Measurements from ENCODE around the gene ABHD2.

Gene ABHD2

DNA sequence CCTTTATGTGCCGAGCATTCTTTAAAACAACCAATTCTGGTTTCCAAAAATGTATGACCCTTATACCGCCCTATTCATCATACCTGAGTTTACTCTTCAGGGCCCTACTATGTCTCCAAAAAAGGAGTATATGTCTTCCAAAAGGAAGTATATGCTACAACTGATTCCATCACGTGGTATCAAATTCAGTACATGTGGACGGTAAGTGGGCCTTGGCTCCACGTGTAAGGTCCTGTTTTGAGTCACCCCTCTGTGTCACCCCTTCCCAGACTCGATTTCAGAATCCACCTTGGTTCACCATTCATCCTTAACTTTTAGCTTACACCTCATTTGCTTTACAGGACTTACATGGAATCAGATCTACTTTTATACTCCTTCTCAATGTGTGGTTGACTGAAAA, 37.8 kb downstream of the ABHD2 start:
- H3K4me2 ChIP-seq (ENCODE audit: low read length): no peak overlapping the region
- no peak overlapping the region for H3K4me3 ChIP-seq (ENCODE audit: low read length)
- no peak overlapping the region for H3K27ac ChIP-seq (ENCODE audit: low read length)
- H3K27me3 ChIP-seq (ENCODE audit: low read depth, low read length): no peaks in the 10 kb centered on the region
- H3K4me1 ChIP-seq (ENCODE audit: low read length): peaks cover 27% of the 10 kb centered on the region
- H3K79me2 ChIP-seq (ENCODE audit: low read length): no peaks in the 10 kb centered on the region
- H2AFZ ChIP-seq (ENCODE audit: low read depth, low read length): no peak overlapping the region
- peaks cover 4% of the 10 kb centered on the region; the same call in 1 of the 2 replicates for H4K20me1 ChIP-seq (ENCODE audit: insufficient read depth, low read length)
- H3K36me3 ChIP-seq (replicated peaks; ENCODE audit: low read depth, low read length): peaks cover 19% of the 10 kb centered on the region
- TF ChIP-seq, protein P1, sequence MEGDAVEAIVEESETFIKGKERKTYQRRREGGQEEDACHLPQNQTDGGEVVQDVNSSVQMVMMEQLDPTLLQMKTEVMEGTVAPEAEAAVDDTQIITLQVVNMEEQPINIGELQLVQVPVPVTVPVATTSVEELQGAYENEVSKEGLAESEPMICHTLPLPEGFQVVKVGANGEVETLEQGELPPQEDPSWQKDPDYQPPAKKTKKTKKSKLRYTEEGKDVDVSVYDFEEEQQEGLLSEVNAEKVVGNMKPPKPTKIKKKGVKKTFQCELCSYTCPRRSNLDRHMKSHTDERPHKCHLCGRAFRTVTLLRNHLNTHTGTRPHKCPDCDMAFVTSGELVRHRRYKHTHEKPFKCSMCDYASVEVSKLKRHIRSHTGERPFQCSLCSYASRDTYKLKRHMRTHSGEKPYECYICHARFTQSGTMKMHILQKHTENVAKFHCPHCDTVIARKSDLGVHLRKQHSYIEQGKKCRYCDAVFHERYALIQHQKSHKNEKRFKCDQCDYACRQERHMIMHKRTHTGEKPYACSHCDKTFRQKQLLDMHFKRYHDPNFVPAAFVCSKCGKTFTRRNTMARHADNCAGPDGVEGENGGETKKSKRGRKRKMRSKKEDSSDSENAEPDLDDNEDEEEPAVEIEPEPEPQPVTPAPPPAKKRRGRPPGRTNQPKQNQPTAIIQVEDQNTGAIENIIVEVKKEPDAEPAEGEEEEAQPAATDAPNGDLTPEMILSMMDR (IDR thresholded peaks at IDR 0.05; ENCODE audit: low read depth, low read length): no peak
- TF ChIP-seq EZH2phosphoT487 (IDR thresholded peaks at IDR 0.05; ENCODE audit: low read depth): no peak
- no peak overlapping the region for H3K9ac ChIP-seq (ENCODE audit: low read length)
- no peaks in the 10 kb centered on the region for H3K9me3 ChIP-seq (ENCODE audit: insufficient read depth, low read length)

DNA sequence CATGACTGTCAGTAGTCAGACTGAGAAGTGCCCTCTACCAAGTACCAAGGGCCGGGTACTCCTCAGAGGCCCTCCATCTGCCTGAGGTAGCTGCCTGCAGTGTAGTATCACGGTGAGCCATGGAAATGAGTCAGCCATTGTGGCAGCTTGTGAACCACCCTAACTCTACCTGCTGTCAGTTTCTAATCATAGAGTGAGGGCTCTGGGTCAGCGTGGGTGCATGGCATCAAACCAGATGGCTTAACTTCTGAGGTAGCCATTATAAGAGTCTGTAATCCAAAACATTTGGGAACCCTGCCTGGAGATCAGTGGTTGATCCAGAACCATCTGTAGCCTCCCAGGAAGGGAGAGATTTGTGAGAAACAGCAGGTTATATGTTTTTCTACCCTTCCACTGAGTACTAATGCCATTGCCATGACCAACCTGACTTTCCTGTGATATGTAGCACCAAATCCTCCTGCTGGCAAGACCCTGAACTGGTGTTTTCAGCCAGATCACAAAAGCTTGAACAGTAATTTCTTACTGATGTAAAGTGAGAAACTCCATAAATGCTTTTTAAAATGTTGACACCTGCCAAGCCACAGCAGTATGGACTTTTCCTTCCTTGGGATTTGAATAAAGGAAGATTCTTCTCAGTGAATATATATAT, 38.9 kb downstream of the ABHD2 start:
- Histone ChIP-seq H3K4me2 (ENCODE audit: low read length) (no peak overlapping the region), H3K4me3 (ENCODE audit: low read length) (no peak overlapping the region), H3K4me1 (ENCODE audit: low read length) (peaks cover 27% of the 10 kb centered on the region), H3K36me3 (replicated peaks; ENCODE audit: low read depth, low read length) (peaks cover 19% of the 10 kb centered on the region), H2AFZ (ENCODE audit: low read depth, low read length) (no peak overlapping the region), H3K9me3 (ENCODE audit: insufficient read depth, low read length) (no peaks in the 10 kb centered on the region), H3K27ac (ENCODE audit: low read length) (no peak overlapping the region), H3K27me3 (ENCODE audit: low read depth, low read length) (no peaks in the 10 kb centered on the region), H3K79me2 (ENCODE audit: low read length) (no peaks in the 10 kb centered on the region), H4K20me1 (ENCODE audit: insufficient read depth, low read length) (peaks cover 4% of the 10 kb centered on the region; the same call in 1 of the 2 replicates), H3K9ac (ENCODE audit: low read length) (no peak overlapping the region)
- TF ChIP-seq, protein P1 (IDR thresholded peaks at IDR 0.05; ENCODE audit: low read depth, low read length): no peak
- TF ChIP-seq EZH2phosphoT487 (IDR thresholded peaks at IDR 0.05; ENCODE audit: low read depth): no peak

DNA sequence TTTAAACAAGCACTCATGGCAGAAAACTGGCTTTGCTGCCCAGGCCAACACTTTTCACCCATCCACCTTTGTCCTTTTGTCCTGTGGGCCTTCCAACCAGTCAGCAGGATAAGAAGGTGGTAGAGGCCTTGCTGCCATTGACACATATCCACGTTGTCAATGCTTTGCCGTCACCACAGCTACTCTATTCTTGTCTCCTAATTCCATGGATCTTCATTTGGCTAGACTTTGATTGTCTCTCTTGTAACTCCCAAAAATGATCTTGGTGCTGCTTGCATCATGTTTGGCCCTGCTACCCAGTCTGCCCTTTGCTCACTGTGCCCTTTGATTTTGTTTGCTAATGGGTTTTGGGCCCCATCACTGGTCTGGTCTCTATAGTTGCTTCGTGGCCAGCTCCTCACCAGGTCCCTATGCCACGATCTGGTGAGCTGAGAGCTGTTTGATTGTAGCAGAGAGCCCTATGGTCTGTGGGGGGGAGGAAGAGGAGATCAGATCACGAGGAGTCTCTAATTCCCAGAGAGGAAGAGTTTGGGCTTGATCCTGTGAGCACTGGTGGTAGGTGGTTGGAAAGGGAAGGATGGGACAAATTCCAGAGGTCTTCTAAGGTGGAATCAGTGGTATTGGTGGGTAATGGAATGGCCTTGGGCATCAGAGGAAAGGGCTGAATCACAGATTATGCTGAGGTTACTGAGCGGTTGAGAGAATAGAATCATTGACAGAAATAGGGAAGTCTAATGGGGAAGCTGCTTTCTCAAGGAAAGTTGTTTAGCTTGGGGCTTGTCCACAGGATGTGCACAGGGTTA, 40.3 kb downstream of the ABHD2 start:
- peaks cover 27% of the 10 kb centered on the region for H3K4me1 ChIP-seq (ENCODE audit: low read length)
- TF ChIP-seq, protein P1 (IDR thresholded peaks at IDR 0.05; ENCODE audit: low read depth, low read length): no peak
- no peak for TF ChIP-seq EZH2phosphoT487 (IDR thresholded peaks at IDR 0.05; ENCODE audit: low read depth)

DNA sequence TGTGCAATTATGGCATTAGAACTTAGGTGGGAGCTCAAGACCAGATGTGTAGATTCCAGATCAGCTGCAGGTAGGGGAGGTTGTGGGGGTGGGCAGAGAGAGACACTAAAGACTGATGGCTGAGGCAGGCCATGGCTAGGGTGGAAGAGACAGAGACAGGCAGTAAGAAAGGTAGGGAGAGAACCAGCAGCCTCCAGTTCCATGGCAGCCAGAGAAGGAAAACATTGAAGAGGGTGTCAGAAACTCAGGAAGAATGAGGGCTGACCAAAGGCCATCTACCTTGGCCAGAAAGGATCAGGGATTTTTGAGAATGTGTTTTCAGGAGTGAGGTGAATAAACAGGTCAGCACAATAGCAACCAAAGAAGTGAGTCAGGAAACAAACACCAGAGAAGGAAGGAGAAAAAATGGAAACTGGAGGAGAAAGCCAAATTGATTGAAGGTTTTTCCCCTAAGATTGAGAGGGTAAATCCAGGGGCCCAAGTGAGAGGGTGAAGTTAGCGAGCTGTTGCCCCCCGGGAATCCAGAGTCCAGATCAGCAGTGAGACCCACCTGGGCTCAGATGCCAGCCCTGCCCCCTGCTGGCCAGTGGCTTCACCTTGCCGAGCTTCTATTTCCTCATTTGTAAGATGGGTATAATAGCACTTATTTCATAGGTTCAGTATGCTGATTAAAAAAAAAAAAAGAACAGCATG, 41.0 kb downstream of the ABHD2 start:
- Histone ChIP-seq H3K27ac (ENCODE audit: low read length) (peak overlapping the region; percentile 41), H3K4me2 (ENCODE audit: low read length) (peak overlapping the region; percentile 34), H3K9me3 (ENCODE audit: insufficient read depth, low read length) (no peaks in the 10 kb centered on the region), H3K36me3 (replicated peaks; ENCODE audit: low read depth, low read length) (peaks cover 15% of the 10 kb centered on the region), H3K27me3 (ENCODE audit: low read depth, low read length) (no peaks in the 10 kb centered on the region), H4K20me1 (ENCODE audit: insufficient read depth, low read length) (peaks cover 4% of the 10 kb centered on the region; the same call in 1 of the 2 replicates), H3K4me1 (ENCODE audit: low read length) (peaks cover 27% of the 10 kb centered on the region), H3K9ac (ENCODE audit: low read length) (peak overlapping the region; percentile 11; the same call in 1 of the 2 replicates), H3K4me3 (ENCODE audit: low read length) (no peak overlapping the region), H3K79me2 (ENCODE audit: low read length) (no peaks in the 10 kb centered on the region), H2AFZ (ENCODE audit: low read depth, low read length) (no peak overlapping the region)
- no peak for TF ChIP-seq EZH2phosphoT487 (IDR thresholded peaks at IDR 0.05; ENCODE audit: low read depth)
- TF ChIP-seq, protein P1 (IDR thresholded peaks at IDR 0.05; ENCODE audit: low read depth, low read length): peak; percentile 91

More for the DNA sequence above, 40.3 kb downstream of the ABHD2 start:
- Histone ChIP-seq H3K4me3 (ENCODE audit: low read length) (no peak overlapping the region), H2AFZ (ENCODE audit: low read depth, low read length) (no peak overlapping the region), H3K27ac (ENCODE audit: low read length) (peak overlapping the region; percentile 41), H3K4me2 (ENCODE audit: low read length) (peak overlapping the region; percentile 34), H3K36me3 (replicated peaks; ENCODE audit: low read depth, low read length) (peaks cover 15% of the 10 kb centered on the region), H3K9me3 (ENCODE audit: insufficient read depth, low read length) (no peaks in the 10 kb centered on the region), H3K9ac (ENCODE audit: low read length) (no peak overlapping the region), H3K27me3 (ENCODE audit: low read depth, low read length) (no peaks in the 10 kb centered on the region), H3K79me2 (ENCODE audit: low read length) (no peaks in the 10 kb centered on the region), H4K20me1 (ENCODE audit: insufficient read depth, low read length) (peaks cover 4% of the 10 kb centered on the region; the same call in 1 of the 2 replicates)

All from OCI-LY3 (cell line).